GM13977 (cell line): ENCODE measurements around the gene PALLD.

ENCODE experiments used
- DNase-seq: peaks from one replicate; pipeline ENCODE4 v3.0.0; 2012; ENCODE audit warnings: low spot score
- in situ Hi-C: fragments of 300-500 bp; cut with MboI; formaldehyde crosslinking; loops from one replicate; pipeline ENCODE4 v1.12.0; 2022; ENCODE audit warnings: low sequenced_read_pairs, low pct_unique_long_range_greater_than_20kb, mixed read lengths, inconsistent platforms; ENCODE audit not compliant: unreplicated experiment
- TF ChIP-seq, protein P1 (sequence below): IDR thresholded peaks from 2 replicates; pipeline ENCODE4 v1.5.1; 2012; ENCODE audit warnings: mild to moderate bottlenecking, control low read depth; ENCODE audit not compliant: insufficient read depth; ENCODE audit errors: extremely low read depth, missing control alignments

PALLD gene

GRCh38 chr4:168557658-168558057 lies 60.8 kb downstream of the PALLD start:
- no peak for DNase-seq
- in situ Hi-C loops: no loop called here
- TF ChIP-seq, protein P1, sequence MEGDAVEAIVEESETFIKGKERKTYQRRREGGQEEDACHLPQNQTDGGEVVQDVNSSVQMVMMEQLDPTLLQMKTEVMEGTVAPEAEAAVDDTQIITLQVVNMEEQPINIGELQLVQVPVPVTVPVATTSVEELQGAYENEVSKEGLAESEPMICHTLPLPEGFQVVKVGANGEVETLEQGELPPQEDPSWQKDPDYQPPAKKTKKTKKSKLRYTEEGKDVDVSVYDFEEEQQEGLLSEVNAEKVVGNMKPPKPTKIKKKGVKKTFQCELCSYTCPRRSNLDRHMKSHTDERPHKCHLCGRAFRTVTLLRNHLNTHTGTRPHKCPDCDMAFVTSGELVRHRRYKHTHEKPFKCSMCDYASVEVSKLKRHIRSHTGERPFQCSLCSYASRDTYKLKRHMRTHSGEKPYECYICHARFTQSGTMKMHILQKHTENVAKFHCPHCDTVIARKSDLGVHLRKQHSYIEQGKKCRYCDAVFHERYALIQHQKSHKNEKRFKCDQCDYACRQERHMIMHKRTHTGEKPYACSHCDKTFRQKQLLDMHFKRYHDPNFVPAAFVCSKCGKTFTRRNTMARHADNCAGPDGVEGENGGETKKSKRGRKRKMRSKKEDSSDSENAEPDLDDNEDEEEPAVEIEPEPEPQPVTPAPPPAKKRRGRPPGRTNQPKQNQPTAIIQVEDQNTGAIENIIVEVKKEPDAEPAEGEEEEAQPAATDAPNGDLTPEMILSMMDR: no peak

- TF ChIP-seq, protein P1: no peak
- no peak for DNase-seq
- in situ Hi-C loops: no loop called here
These were observed 61.7 kb downstream of the PALLD start for GRCh38 chr4:168558599-168558998.

- no peak for DNase-seq
- TF ChIP-seq, protein P1: no peak
- in situ Hi-C loops: no loop called here
These were observed 63.6 kb downstream of the PALLD start for GRCh38 chr4:168560184-168561180.

GRCh38 chr4:168562041-168562571 lies 65.3 kb downstream of the PALLD start:
- no peak for DNase-seq

GRCh38 chr4:168564023-168564422 lies 67.2 kb downstream of the PALLD start:
- in situ Hi-C loops: no loop called here
- DNase-seq: no peak
- TF ChIP-seq, protein P1: no peak

More at GRCh38 chr4:168562041-168562571, 65.3 kb downstream of the PALLD start:
- in situ Hi-C loops: no loop called here
- TF ChIP-seq, protein P1: no peak

- no peak for DNase-seq
- TF ChIP-seq, protein P1: no peak
- in situ Hi-C loops: no loop called here
These were observed 68.3 kb downstream of the PALLD start for GRCh38 chr4:168565130-168565529.
